WTC11 (cell line): ENCODE data around the gene ADAMTS2. TPM values are rescaled to one million over a fixed set of nuclear protein-coding genes. Genes with fewer than 3 reads are reported as not detected.

Experiments used
- ATAC-seq: fragments of 200-7000 bp; cut with Tn5 transposase; 2 replicates; pipeline ENCODE4 v1.10.0; 2021; ENCODE audit warnings: mild to moderate bottlenecking, moderate library complexity
- CTCF ChIA-PET: fragments of 300-600 bp; sonication (Branson Sonifier 250); formaldehyde crosslinking; loops from one replicate; lab custom pipeline; 2021; ENCODE audit warnings: antibody characterized with exemption; lab: Charles Lee
- POLR2A ChIA-PET: fragments of 350-600 bp; sonication (Branson Sonifier 250); formaldehyde crosslinking; loops from one replicate; lab custom pipeline; 2021; ENCODE audit warnings: antibody characterized with exemption; lab: Charles Lee
- DNase-seq: peaks from one replicate; pipeline ENCODE4 v3.0.0; 2021; ENCODE audit warnings: low spot score
- H3K27ac Mint-ChIP-seq: 2 replicates; pipeline ENCODE4 v1.8.0; 2021; ENCODE audit warnings: mixed read lengths
- H3K27me3 Mint-ChIP-seq: 2 replicates; pipeline ENCODE4 v1.8.0; 2021; ENCODE audit warnings: low read depth, mild to moderate bottlenecking, moderate library complexity, mixed read lengths
- H3K36me3 Mint-ChIP-seq: 2 replicates; pipeline ENCODE4 v1.8.0; 2021; ENCODE audit warnings: mixed read lengths
- H3K4me1 Mint-ChIP-seq: 2 replicates; pipeline ENCODE4 v1.8.0; 2022; ENCODE audit warnings: mixed read lengths
- H3K4me3 Mint-ChIP-seq: 2 replicates; pipeline ENCODE4 v1.8.0; 2021; ENCODE audit warnings: mild to moderate bottlenecking, moderate library complexity, mixed read lengths
- H3K9me3 Mint-ChIP-seq: 2 replicates; pipeline ENCODE4 v1.8.0; 2021; ENCODE audit warnings: mixed read lengths
- IRF2 ChIP-seq: sonication (generic); formaldehyde crosslinking; IDR thresholded peaks from 2 replicates; pipeline ENCODE4 v1.8.0; 2022; ENCODE audit warnings: low read depth, missing genetic modification reagents, borderline replicate concordance
- TCF7 ChIP-seq: sonication (generic); formaldehyde crosslinking; IDR thresholded peaks from 2 replicates; pipeline ENCODE4 v1.8.0; 2022; ENCODE audit warnings: mild to moderate bottlenecking, low read depth, missing genetic modification reagents, moderate library complexity
- total RNA-seq: library from RNA; stranded (reverse); gene quantifications from 3 replicates; pipeline ENCODE4 v1.2.3, GENCODE V29; 2021
- TF ChIP-seq, protein P1 (sequence below): sonication (generic); formaldehyde crosslinking; IDR thresholded peaks from 2 replicates; pipeline ENCODE4 v1.8.0; 2023; ENCODE audit warnings: missing genetic modification reagents
- TF ChIP-seq, protein P2 (sequence below): sonication (generic); formaldehyde crosslinking; conservative IDR thresholded peaks from 2 replicates; pipeline ENCODE4 v1.8.1; 2023; ENCODE audit warnings: mild to moderate bottlenecking, low read depth, missing genetic modification reagents, moderate library complexity
- TF ChIP-seq, protein P3 (sequence below): sonication (generic); formaldehyde crosslinking; IDR thresholded peaks from 2 replicates; pipeline ENCODE4 v1.8.0; 2023; ENCODE audit warnings: mild to moderate bottlenecking, missing genetic modification reagents
- TF ChIP-seq, protein P4 (sequence below): sonication (generic); formaldehyde crosslinking; IDR thresholded peaks from 2 replicates; pipeline ENCODE4 v1.8.0; 2022; ENCODE audit warnings: mild to moderate bottlenecking, missing genetic modification reagents
- TF ChIP-seq, protein P5 (sequence below): sonication (generic); formaldehyde crosslinking; IDR thresholded peaks from 2 replicates; pipeline ENCODE4 v1.8.1; 2023; ENCODE audit warnings: mild to moderate bottlenecking, missing genetic modification reagents
- TF ChIP-seq, protein P6 (sequence below): fragments of 250-450 bp; sonication (Bioruptor Pico); IDR thresholded peaks from 2 replicates; pipeline ENCODE4 v1.8.0; 2021; ENCODE audit warnings: mild to moderate bottlenecking

ADAMTS2 gene
- total RNA-seq, 1 experiment from 2014 or later = 11.2 TPM

DNA sequence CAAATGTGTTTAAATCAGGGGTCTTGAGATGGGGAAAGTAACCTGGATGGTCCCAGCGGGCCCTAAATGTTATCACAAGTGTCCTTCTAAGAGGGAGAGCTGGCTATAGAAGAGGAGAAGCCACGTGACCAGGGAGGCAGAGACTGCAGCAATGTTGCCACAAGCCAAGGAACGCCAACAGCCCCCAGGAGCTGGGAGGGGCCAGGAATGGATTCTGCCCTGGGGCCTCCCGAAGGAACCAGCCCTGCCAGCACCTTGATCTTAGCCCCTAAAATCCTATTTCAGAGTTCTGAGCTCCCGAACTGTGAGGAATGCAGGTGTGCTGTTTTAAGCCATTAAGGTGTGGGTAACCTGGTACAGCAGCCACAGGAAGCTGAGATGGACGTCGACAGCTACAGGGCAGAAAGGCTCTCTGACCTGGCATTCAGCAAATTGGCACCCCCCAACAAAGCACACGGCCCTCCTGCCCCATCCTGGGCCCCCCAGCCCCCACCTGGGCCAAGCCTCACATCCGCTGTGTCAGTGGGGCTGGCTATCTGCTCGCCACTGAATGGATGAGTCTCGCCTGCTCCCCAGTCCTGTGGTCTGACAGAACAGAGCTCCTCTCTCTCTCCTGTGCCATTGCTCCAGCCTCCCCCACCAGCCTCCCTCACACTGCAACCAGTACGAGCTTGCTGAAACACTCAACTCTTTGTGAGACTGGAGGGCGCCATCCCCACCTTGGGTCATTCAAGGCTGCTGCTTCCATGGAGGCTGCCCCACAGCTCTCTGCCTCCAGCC, 78.8 kb downstream of the ADAMTS2 start (continued):
- TF ChIP-seq TCF7 (no peak), IRF2 (CRISPR knock-in tag) (no peak)
- TF ChIP-seq, protein P1, sequence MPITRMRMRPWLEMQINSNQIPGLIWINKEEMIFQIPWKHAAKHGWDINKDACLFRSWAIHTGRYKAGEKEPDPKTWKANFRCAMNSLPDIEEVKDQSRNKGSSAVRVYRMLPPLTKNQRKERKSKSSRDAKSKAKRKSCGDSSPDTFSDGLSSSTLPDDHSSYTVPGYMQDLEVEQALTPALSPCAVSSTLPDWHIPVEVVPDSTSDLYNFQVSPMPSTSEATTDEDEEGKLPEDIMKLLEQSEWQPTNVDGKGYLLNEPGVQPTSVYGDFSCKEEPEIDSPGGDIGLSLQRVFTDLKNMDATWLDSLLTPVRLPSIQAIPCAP = no peak
- TF ChIP-seq, protein P2, sequence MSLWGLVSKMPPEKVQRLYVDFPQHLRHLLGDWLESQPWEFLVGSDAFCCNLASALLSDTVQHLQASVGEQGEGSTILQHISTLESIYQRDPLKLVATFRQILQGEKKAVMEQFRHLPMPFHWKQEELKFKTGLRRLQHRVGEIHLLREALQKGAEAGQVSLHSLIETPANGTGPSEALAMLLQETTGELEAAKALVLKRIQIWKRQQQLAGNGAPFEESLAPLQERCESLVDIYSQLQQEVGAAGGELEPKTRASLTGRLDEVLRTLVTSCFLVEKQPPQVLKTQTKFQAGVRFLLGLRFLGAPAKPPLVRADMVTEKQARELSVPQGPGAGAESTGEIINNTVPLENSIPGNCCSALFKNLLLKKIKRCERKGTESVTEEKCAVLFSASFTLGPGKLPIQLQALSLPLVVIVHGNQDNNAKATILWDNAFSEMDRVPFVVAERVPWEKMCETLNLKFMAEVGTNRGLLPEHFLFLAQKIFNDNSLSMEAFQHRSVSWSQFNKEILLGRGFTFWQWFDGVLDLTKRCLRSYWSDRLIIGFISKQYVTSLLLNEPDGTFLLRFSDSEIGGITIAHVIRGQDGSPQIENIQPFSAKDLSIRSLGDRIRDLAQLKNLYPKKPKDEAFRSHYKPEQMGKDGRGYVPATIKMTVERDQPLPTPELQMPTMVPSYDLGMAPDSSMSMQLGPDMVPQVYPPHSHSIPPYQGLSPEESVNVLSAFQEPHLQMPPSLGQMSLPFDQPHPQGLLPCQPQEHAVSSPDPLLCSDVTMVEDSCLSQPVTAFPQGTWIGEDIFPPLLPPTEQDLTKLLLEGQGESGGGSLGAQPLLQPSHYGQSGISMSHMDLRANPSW = no peak
- TF ChIP-seq, protein P3, sequence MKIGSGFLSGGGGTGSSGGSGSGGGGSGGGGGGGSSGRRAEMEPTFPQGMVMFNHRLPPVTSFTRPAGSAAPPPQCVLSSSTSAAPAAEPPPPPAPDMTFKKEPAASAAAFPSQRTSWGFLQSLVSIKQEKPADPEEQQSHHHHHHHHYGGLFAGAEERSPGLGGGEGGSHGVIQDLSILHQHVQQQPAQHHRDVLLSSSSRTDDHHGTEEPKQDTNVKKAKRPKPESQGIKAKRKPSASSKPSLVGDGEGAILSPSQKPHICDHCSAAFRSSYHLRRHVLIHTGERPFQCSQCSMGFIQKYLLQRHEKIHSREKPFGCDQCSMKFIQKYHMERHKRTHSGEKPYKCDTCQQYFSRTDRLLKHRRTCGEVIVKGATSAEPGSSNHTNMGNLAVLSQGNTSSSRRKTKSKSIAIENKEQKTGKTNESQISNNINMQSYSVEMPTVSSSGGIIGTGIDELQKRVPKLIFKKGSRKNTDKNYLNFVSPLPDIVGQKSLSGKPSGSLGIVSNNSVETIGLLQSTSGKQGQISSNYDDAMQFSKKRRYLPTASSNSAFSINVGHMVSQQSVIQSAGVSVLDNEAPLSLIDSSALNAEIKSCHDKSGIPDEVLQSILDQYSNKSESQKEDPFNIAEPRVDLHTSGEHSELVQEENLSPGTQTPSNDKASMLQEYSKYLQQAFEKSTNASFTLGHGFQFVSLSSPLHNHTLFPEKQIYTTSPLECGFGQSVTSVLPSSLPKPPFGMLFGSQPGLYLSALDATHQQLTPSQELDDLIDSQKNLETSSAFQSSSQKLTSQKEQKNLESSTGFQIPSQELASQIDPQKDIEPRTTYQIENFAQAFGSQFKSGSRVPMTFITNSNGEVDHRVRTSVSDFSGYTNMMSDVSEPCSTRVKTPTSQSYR (CRISPR knock-in tag) = no peak
- TF ChIP-seq, protein P4, sequence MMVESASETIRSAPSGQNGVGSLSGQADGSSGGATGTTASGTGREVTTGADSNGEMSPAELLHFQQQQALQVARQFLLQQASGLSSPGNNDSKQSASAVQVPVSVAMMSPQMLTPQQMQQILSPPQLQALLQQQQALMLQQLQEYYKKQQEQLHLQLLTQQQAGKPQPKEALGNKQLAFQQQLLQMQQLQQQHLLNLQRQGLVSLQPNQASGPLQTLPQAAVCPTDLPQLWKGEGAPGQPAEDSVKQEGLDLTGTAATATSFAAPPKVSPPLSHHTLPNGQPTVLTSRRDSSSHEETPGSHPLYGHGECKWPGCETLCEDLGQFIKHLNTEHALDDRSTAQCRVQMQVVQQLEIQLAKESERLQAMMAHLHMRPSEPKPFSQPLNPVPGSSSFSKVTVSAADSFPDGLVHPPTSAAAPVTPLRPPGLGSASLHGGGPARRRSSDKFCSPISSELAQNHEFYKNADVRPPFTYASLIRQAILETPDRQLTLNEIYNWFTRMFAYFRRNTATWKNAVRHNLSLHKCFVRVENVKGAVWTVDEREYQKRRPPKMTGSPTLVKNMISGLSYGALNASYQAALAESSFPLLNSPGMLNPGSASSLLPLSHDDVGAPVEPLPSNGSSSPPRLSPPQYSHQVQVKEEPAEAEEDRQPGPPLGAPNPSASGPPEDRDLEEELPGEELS (CRISPR knock-in tag) = no peak

DNA sequence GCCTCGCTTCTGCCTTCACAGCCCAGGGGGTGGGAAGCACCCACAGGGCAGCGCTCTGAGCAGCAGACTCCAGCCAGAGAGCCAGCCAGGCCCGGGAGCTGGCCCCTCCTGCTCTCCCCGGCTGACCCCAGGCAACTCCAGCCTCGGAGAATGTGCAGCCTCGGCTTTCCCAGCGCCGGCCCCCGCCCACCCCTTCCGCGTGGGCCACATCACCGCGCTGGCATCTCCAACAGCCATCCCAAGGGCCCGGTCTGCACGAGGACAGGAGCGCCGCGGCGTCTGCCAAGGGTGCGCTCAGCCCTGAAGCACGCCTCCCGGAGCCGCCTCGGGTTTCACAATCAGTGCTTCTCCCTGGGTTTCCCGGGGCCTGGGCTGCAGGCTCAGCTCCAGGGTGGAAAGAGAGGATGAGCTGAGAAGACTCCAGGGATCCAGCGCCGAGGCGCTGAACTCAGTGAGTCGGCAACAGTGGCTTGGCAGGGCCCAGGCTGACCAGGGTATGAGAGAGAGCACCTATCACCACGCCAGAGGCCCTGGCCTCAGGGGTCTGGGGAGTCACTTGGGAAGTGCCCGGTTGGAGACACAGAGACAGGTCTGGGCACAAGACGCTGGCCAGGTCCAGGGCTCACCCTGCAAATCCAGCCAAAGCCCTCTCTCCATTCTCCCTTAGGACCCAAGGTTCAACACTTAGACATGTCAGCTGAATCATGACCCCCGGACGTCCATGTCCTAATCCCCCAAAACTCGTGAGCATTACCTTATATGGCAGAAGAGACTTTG, 79.6 kb downstream of the ADAMTS2 start:
- ChIA-PET POLR2A (no interaction called here), CTCF (interaction anchor here (1.2 to 1.6 kb wide), 3 partner anchors 11 to 78 kb away, joined by 3 to 8 read pairs (median 4); no protein-coding TSS in a partner anchor)
- H3K27ac Mint-ChIP-seq = peak overlapping the region; percentile 82; the same call in 1 of the 2 replicates
- H3K36me3 Mint-ChIP-seq = no peaks in the 10 kb centered on the region
- no peaks in the 10 kb centered on the region for H3K9me3 Mint-ChIP-seq
- DNase-seq = peak; percentile 33
- ATAC-seq = peak; percentile 7
- no peaks in the 10 kb centered on the region for H3K27me3 Mint-ChIP-seq
- peaks cover 13% of the 10 kb centered on the region for H3K4me1 Mint-ChIP-seq
- TF ChIP-seq, protein P5, sequence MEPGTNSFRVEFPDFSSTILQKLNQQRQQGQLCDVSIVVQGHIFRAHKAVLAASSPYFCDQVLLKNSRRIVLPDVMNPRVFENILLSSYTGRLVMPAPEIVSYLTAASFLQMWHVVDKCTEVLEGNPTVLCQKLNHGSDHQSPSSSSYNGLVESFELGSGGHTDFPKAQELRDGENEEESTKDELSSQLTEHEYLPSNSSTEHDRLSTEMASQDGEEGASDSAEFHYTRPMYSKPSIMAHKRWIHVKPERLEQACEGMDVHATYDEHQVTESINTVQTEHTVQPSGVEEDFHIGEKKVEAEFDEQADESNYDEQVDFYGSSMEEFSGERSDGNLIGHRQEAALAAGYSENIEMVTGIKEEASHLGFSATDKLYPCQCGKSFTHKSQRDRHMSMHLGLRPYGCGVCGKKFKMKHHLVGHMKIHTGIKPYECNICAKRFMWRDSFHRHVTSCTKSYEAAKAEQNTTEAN (CRISPR knock-in tag) = 0 out of 2 replicates have a peak, but pooled peaks have one; percentile 62
- TF ChIP-seq, protein P6, sequence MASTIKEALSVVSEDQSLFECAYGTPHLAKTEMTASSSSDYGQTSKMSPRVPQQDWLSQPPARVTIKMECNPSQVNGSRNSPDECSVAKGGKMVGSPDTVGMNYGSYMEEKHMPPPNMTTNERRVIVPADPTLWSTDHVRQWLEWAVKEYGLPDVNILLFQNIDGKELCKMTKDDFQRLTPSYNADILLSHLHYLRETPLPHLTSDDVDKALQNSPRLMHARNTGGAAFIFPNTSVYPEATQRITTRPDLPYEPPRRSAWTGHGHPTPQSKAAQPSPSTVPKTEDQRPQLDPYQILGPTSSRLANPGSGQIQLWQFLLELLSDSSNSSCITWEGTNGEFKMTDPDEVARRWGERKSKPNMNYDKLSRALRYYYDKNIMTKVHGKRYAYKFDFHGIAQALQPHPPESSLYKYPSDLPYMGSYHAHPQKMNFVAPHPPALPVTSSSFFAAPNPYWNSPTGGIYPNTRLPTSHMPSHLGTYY (CRISPR knock-in tag) = no peak
- H3K4me3 Mint-ChIP-seq = no peak overlapping the region
